Measurements from ENCODE around the gene GMPPB. TPM values are rescaled to one million over a fixed set of nuclear protein-coding genes. Genes with fewer than 3 reads are reported as not detected.

The GMPPB gene
- total RNA-seq, 1 experiment from 2014 or later, result 88.1 TPM

DNA sequence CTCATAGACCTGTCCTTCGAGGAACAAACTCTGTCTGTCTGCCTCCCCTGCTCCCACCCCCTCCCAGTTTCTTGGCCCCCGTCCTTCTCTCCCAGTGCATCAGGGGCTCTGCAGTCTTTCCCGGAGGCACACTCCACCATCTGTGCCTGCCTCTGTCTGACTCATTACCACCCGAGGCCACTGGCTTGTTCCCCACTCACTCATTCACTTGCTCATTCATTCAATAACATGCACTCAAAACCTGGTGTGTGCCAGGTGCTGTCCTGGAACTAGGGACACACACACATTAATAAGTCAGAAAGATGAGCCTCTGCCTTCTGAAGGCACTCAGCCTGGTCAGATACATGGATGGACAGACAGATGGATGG, 16.7 kb downstream of the GMPPB start:
- H3K27ac Mint-ChIP-seq (ENCODE audit: low read depth, unreplicated experiment), result no peak overlapping the region
- no peak overlapping the region for H3K4me3 Mint-ChIP-seq (ENCODE audit: unreplicated experiment)
- POLR2A ChIA-PET, result no interaction called here
- DNase-seq (ENCODE audit: unreplicated experiment), result no peak
- no TSS peak for BruUV-seq (replicated peaks)
- H3K4me1 Mint-ChIP-seq (ENCODE audit: insufficient read depth, unreplicated experiment), result peaks cover 14% of the 10 kb centered on the region
- H3K27me3 Mint-ChIP-seq (ENCODE audit: insufficient read depth, unreplicated experiment), result no peaks in the 10 kb centered on the region
- TF ChIP-seq, protein P1, sequence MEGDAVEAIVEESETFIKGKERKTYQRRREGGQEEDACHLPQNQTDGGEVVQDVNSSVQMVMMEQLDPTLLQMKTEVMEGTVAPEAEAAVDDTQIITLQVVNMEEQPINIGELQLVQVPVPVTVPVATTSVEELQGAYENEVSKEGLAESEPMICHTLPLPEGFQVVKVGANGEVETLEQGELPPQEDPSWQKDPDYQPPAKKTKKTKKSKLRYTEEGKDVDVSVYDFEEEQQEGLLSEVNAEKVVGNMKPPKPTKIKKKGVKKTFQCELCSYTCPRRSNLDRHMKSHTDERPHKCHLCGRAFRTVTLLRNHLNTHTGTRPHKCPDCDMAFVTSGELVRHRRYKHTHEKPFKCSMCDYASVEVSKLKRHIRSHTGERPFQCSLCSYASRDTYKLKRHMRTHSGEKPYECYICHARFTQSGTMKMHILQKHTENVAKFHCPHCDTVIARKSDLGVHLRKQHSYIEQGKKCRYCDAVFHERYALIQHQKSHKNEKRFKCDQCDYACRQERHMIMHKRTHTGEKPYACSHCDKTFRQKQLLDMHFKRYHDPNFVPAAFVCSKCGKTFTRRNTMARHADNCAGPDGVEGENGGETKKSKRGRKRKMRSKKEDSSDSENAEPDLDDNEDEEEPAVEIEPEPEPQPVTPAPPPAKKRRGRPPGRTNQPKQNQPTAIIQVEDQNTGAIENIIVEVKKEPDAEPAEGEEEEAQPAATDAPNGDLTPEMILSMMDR (IDR thresholded peaks at IDR 0.05; ENCODE audit: unreplicated experiment), result no peak
- H3K9me3 Mint-ChIP-seq (ENCODE audit: unreplicated experiment), result no peaks in the 10 kb centered on the region
- intact Hi-C loops (cut with micrococcal nuclease), result no loop called here
- CTCF ChIA-PET, result interaction anchor here (0.6 to 0.7 kb wide), 2 partner anchors 10 to 251 kb away, joined by 3 read pairs; no protein-coding TSS in a partner anchor
- no peaks in the 10 kb centered on the region for H3K36me3 Mint-ChIP-seq (ENCODE audit: insufficient read depth, unreplicated experiment)

DNA sequence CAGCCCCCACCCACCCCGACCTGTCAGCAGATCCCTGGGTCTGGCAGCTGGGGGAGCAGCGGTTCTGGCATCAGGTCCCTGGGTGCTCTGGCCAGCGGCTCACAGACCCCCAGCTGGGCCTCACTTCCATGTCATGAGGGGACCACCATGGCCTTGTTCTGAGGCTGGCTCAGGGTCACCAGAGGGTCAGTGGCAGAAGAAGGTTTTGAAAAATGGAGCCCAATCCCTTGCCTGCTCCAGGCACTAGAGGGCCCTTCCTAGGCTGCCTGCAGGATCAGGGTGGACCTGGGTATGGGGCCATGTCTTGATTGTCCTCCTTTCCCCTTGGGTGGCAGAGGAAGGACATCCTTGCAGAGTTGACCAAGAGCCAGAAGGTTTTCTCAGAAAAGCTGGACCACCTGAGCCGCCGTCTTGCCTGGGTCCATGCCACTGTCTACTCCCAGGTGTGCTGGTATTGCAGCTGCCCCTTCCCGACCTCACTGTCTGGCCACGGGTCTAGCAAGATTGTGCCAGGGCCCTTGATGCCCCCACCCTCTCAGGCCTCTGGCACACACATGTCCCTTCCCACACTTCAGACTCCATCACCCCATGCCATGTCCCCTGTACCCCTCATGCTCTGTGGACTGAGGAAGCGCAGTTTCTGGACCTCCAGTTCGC, 17.2 kb downstream of the GMPPB start:
- H3K27me3 Mint-ChIP-seq (ENCODE audit: insufficient read depth, unreplicated experiment), result no peaks in the 10 kb centered on the region
- no peak overlapping the region for H3K4me3 Mint-ChIP-seq (ENCODE audit: unreplicated experiment)
- ChIA-PET POLR2A (no interaction called here), CTCF (no interaction called here)
- intact Hi-C loops (cut with micrococcal nuclease), result no loop called here
- H3K27ac Mint-ChIP-seq (ENCODE audit: low read depth, unreplicated experiment), result no peak overlapping the region
- H3K4me1 Mint-ChIP-seq (ENCODE audit: insufficient read depth, unreplicated experiment), result peaks cover 14% of the 10 kb centered on the region
- no peaks in the 10 kb centered on the region for H3K9me3 Mint-ChIP-seq (ENCODE audit: unreplicated experiment)
- no TSS peak for BruUV-seq (replicated peaks)
- no peaks in the 10 kb centered on the region for H3K36me3 Mint-ChIP-seq (ENCODE audit: insufficient read depth, unreplicated experiment)
- TF ChIP-seq, protein P1 (IDR thresholded peaks at IDR 0.05; ENCODE audit: unreplicated experiment), result no peak
- no peak for DNase-seq (ENCODE audit: unreplicated experiment)

DNA sequence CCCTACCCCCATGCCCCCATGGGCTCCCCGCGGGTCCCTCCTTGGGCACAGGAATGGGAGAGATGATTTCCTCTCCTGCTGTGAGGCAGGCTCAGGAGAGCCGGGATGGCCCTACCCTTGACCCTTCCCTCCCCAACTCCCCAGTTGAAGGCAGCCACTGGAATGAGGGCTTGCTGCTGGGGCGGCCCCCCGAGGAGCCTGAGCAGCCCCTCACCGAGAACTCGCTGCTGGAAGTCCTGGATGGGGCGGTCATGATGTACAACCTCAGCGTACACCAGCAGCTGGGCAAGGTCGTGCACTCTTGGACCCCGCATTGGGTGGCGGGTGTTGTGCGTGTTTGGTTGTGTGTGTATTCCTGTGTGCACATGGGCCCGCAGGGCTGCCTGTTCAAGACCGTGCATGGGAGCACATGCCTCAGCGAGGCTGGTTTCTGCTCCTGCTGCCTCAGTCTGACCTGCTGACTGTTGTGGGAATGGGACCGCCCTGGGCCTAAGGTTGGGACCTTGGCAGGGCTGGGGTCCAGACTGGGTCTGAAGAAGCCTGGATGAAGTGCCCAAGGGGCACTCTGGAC, 18.3 kb downstream of the GMPPB start:
- CTCF ChIA-PET, result interaction anchor here (0.7 kb wide), 1 partner anchor 157 kb away, joined by 3 read pairs; no protein-coding TSS in a partner anchor
- Mint-ChIP-seq H3K4me3 (ENCODE audit: unreplicated experiment) (no peak overlapping the region), H3K36me3 (ENCODE audit: insufficient read depth, unreplicated experiment) (no peaks in the 10 kb centered on the region), H3K9me3 (ENCODE audit: unreplicated experiment) (no peaks in the 10 kb centered on the region), H3K4me1 (ENCODE audit: insufficient read depth, unreplicated experiment) (peaks cover 14% of the 10 kb centered on the region), H3K27me3 (ENCODE audit: insufficient read depth, unreplicated experiment) (no peaks in the 10 kb centered on the region), H3K27ac (ENCODE audit: low read depth, unreplicated experiment) (no peak overlapping the region)
- intact Hi-C loops (cut with micrococcal nuclease), result no loop called here
- no peak for DNase-seq (ENCODE audit: unreplicated experiment)
- POLR2A ChIA-PET, result no interaction called here
- TF ChIP-seq, protein P1 (IDR thresholded peaks at IDR 0.05; ENCODE audit: unreplicated experiment), result no peak
- BruUV-seq (replicated peaks), result no TSS peak

DNA sequence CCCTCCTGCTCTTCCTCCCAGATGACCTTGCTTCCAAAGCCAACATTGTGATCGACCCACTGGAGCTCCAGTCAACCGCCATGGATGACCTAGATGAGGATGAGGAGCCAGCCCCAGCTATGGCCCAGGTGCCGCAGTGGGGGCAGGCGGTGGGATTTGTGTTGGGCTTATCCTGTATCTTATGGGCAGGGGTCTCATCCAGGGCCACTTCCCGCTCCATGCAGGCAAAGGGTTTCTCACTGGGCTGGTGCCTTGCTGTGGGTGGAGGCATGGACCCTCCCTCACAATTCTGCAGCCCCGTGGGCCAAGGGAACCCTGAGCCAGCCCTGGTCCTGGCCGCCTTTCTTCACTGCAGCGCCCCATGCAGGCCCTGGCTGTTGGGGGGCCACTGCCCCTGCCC, 19.1 kb downstream of the GMPPB start:
- ChIA-PET POLR2A (no interaction called here), CTCF (no interaction called here)
- Mint-ChIP-seq H3K36me3 (ENCODE audit: insufficient read depth, unreplicated experiment) (no peaks in the 10 kb centered on the region), H3K27me3 (ENCODE audit: insufficient read depth, unreplicated experiment) (no peaks in the 10 kb centered on the region), H3K27ac (ENCODE audit: low read depth, unreplicated experiment) (no peak overlapping the region), H3K9me3 (ENCODE audit: unreplicated experiment) (no peaks in the 10 kb centered on the region), H3K4me1 (ENCODE audit: insufficient read depth, unreplicated experiment) (peaks cover 14% of the 10 kb centered on the region), H3K4me3 (ENCODE audit: unreplicated experiment) (no peak overlapping the region)
- intact Hi-C loops (cut with micrococcal nuclease), result no loop called here
- no peak for DNase-seq (ENCODE audit: unreplicated experiment)
- TF ChIP-seq, protein P1 (IDR thresholded peaks at IDR 0.05; ENCODE audit: unreplicated experiment), result no peak
- BruUV-seq (replicated peaks), result no TSS peak

Measured in MCF 10A (cell line).